Right lobe of liver (tissue), 4 donors: ENCODE data around the gene DIP2C.

Source experiments
- CTCF ChIP-seq, 4 donors: fragments of 200-600 bp in 3 of 4; fragments of 450-650 bp in 1 of 4; IDR thresholded peaks; one replicate each; pipeline versions ENCODE4 v1.5.1 to v1.8.0; 2016 to 2022; ENCODE audit warnings: antibody characterized with exemption in 4 of 4, mild to moderate bottlenecking in 2 of 4
- POLR2A ChIP-seq: fragments of 450-650 bp; IDR thresholded peaks from one replicate; pipeline ENCODE4 v1.6.1; 2017; ENCODE audit warnings: antibody characterized with exemption, mild to moderate bottlenecking
- donor health status: DM: no; HTN: no; CAD: no.
- donor health status: DM: no; HTN: no; CAD: no.
- donor health status: DM: no; HTN: yes; CAD: no.

GRCh38 chr10:680745-681144 is 8.7 kb downstream of the DIP2C start:
- TF ChIP-seq POLR2A (no peak), CTCF (IDR thresholded peaks at IDR 0.05) (no peak)
